Osteoblast (primary cell): ENCODE measurements around the gene AGPAT4. TPM values are rescaled to one million over a fixed set of nuclear protein-coding genes. Genes with fewer than 3 reads are reported as not detected.
A peak's percentile ranks its signal among the peaks of the same experiment; 100 is the strongest.

Experiments used
- DNase-seq: peaks from one replicate; pipeline ENCODE4 v3.0.0; 2011; ENCODE audit warnings: low spot score, mixed read lengths; ENCODE audit not compliant: insufficient read length; ENCODE audit errors: missing footprints
- H2AFZ ChIP-seq: 2 replicates; pipeline ENCODE4 v1.6.0; 2011; ENCODE audit warnings: mild to moderate bottlenecking, low read length
- H3K27ac ChIP-seq: 2 replicates; pipeline ENCODE4 v1.5.1; 2011; ENCODE audit warnings: mild to moderate bottlenecking, low read depth, low read length, moderate library complexity
- H3K27me3 ChIP-seq: 2 replicates; pipeline ENCODE4 v1.6.0; 2012; ENCODE audit warnings: mild to moderate bottlenecking, control low read depth, inconsistent platforms, low read length, moderate library complexity; ENCODE audit not compliant: insufficient read depth
- H3K36me3 ChIP-seq: 2 replicates; pipeline ENCODE4 v1.5.1; 2011; ENCODE audit warnings: mild to moderate bottlenecking, low read length, control low read depth, moderate library complexity; ENCODE audit not compliant: insufficient read depth
- H3K4me1 ChIP-seq: 2 replicates; pipeline ENCODE4 v1.5.1; 2011; ENCODE audit warnings: mild to moderate bottlenecking, low read length, control low read depth, moderate library complexity; ENCODE audit not compliant: insufficient read depth
- H3K4me2 ChIP-seq: 2 replicates; pipeline ENCODE4 v1.6.0; 2011; ENCODE audit warnings: mild to moderate bottlenecking, low read length; ENCODE audit not compliant: insufficient read depth
- H3K4me3 ChIP-seq: fragments of 200-600 bp; sonication (generic); 3 replicates; pipeline ENCODE4 v1.5.1; 2012; ENCODE audit warnings: mild to moderate bottlenecking, low read length, inconsistent platforms; ENCODE audit not compliant: insufficient read depth
- H3K79me2 ChIP-seq: 2 replicates; pipeline ENCODE4 v1.6.0; 2012; ENCODE audit warnings: mild to moderate bottlenecking, low read length, control low read depth, inconsistent platforms; ENCODE audit not compliant: insufficient read depth
- H3K9me3 ChIP-seq: 2 replicates; pipeline ENCODE4 v1.5.1; 2011; ENCODE audit warnings: low read depth, low read length, control low read depth
- H4K20me1 ChIP-seq: 2 replicates; pipeline ENCODE4 v1.6.0; 2012; ENCODE audit warnings: mild to moderate bottlenecking, low read length, control low read depth; ENCODE audit not compliant: insufficient read depth
- total RNA-seq: library from RNA; depleted of rRNA; stranded (reverse); fragments of >200 nt; gene quantifications from 2 replicates; pipeline ENCODE4 v1.2.3, GENCODE V29; 2012
- TF ChIP-seq, protein P1 (sequence below): IDR thresholded peaks from 2 replicates; pipeline ENCODE4 v1.5.1; 2011; ENCODE audit warnings: mild to moderate bottlenecking, low read depth, low read length, moderate library complexity; ENCODE audit errors: extremely low read depth

The AGPAT4 gene
- total RNA-seq, 1 donor = 13.8 TPM

DNA sequence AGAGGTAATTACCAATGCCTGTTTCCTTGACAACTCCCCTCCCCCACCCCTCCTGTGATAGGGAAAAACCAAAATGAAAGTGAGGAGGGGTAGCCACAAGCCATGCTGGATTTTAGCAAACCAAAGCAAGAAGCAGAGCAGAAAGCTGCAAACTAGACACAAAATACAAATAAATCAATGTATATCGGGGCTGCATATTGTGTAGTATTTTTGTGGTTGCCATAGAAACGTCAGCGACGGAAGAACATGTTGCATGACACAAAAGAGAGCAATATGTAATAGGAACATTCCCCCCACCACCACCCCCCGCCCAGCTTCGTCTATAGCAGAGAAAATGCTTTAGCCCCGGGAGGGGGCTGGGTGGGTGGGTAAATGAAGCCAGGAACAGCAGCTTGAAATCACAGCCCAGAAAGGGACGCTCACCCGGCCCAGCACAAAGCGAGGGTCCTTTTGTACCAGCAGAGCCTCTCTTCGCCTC lies 548 bp downstream of the AGPAT4 start:
- H3K36me3 ChIP-seq = no peaks in the 10 kb centered on the region
- peak overlapping the region; percentile 45 for H2AFZ ChIP-seq
- H3K79me2 ChIP-seq = peaks cover 26% of the 10 kb centered on the region
- H4K20me1 ChIP-seq = no peaks in the 10 kb centered on the region
- DNase-seq = no peak
- H3K4me1 ChIP-seq = peaks cover 16% of the 10 kb centered on the region
- no peaks in the 10 kb centered on the region for H3K27me3 ChIP-seq
- H3K9me3 ChIP-seq = no peaks in the 10 kb centered on the region
- peak overlapping the region; percentile 90 for H3K27ac ChIP-seq
- H3K4me2 ChIP-seq = peak overlapping the region; percentile 99
- peak overlapping the region; percentile 78 for H3K4me3 ChIP-seq
- TF ChIP-seq, protein P1, sequence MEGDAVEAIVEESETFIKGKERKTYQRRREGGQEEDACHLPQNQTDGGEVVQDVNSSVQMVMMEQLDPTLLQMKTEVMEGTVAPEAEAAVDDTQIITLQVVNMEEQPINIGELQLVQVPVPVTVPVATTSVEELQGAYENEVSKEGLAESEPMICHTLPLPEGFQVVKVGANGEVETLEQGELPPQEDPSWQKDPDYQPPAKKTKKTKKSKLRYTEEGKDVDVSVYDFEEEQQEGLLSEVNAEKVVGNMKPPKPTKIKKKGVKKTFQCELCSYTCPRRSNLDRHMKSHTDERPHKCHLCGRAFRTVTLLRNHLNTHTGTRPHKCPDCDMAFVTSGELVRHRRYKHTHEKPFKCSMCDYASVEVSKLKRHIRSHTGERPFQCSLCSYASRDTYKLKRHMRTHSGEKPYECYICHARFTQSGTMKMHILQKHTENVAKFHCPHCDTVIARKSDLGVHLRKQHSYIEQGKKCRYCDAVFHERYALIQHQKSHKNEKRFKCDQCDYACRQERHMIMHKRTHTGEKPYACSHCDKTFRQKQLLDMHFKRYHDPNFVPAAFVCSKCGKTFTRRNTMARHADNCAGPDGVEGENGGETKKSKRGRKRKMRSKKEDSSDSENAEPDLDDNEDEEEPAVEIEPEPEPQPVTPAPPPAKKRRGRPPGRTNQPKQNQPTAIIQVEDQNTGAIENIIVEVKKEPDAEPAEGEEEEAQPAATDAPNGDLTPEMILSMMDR = no peak

DNA sequence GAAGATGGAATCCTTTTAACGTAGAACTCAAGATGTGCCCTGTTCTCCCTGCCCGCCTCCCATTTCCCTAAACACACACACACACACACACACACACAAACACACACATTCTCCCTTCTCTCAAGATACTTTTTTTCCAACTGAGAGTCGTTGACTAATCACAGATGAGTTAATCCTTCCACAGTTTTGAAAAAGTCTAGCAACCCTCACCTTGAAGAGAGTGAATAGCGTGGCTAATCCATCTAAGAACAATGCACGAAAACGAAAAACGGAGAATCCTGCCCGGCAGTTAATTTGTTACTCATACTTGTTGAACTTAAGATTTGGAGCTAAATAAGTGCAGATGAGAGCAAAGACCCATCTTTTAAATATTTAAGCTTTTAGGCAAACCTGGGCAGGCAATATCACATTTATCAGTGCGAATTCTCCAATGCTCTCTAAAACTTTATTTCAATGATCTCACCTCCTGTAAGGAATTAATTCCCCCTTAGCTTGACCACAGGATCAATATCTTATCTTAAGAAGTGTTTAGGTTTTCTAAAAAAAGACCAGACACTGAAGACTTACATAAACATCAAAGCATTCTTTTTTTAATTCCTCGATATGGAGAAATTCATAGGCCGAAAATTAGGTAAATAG lies 1.1 kb downstream of the AGPAT4 start:
- no peak for DNase-seq
- Histone ChIP-seq H2AFZ (peak overlapping the region; percentile 26), H3K9me3 (no peaks in the 10 kb centered on the region), H3K4me3 (peak overlapping the region; percentile 78), H3K4me1 (peaks cover 16% of the 10 kb centered on the region), H3K36me3 (no peaks in the 10 kb centered on the region), H3K27me3 (no peaks in the 10 kb centered on the region), H3K79me2 (peaks cover 26% of the 10 kb centered on the region), H4K20me1 (no peaks in the 10 kb centered on the region), H3K4me2 (peak overlapping the region; percentile 99), H3K27ac (peak overlapping the region; percentile 90)
- TF ChIP-seq, protein P1 = no peak

DNA sequence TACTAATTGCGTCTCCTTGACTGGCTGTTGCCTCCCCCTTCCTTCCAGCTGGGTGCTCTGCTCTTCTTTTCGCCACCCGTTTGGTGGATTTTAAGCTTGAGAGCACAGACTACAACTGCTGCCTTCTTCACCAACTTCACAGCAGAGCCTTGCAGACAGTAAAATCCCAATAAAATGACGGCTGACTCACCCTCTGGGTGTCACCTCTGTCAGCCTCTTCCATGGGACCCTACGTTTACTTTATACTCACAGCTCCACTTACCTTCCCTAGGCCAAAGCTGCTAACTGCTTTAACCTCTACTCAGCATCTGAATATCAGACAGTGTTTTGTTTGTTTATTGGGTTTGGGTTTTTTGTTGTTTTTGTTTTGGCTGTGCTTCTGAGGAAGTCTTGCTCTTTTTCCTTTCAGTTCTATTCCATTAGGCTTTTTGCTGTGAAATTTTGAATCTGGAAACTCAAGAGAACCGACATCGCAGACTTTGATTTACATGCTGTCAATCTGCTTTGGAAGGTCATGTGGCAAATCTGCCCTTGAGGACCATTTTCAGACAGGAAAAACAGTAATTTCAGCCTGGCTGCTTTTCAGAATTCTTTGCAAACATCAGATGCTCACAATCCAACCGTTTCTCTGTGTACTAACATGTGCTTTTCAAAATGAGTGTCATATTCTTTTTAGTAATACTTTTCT lies 2.4 kb downstream of the AGPAT4 start:
- Histone ChIP-seq H3K4me1 (peaks cover 19% of the 10 kb centered on the region), H2AFZ (no peak overlapping the region), H3K36me3 (no peaks in the 10 kb centered on the region), H3K27me3 (no peaks in the 10 kb centered on the region), H3K4me2 (no peak overlapping the region), H3K27ac (no peak overlapping the region), H3K79me2 (peaks cover 26% of the 10 kb centered on the region), H4K20me1 (no peaks in the 10 kb centered on the region), H3K9me3 (no peaks in the 10 kb centered on the region), H3K4me3 (no peak overlapping the region)
- TF ChIP-seq, protein P1 = no peak
- DNase-seq = no peak

DNA sequence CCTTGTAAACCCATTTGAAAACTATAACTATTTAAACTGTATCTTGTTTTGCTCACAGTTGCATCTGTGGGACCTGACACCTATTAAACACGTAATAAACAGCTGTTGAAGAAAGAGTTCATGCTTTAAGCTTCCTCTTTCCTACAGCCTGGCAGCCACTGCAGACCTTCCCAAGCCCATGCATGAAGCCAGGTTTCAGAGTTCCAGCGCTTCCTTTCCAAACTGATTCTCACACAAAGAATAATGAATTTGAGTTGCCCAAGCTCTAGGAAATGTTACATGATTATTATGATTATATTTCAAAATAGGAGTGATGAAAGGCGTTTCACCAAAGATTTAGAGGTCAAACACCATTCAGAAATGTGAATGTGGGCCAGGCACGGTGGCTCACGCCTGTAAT lies 3.7 kb downstream of the AGPAT4 start:
- H3K36me3 ChIP-seq = no peaks in the 10 kb centered on the region
- H3K9me3 ChIP-seq = no peaks in the 10 kb centered on the region
- peaks cover 3% of the 10 kb centered on the region for H4K20me1 ChIP-seq
- H3K4me3 ChIP-seq = no peak overlapping the region
- DNase-seq = no peak
- no peak overlapping the region for H2AFZ ChIP-seq
- H3K79me2 ChIP-seq = peaks cover 26% of the 10 kb centered on the region
- no peak overlapping the region for H3K4me2 ChIP-seq
- TF ChIP-seq, protein P1 = no peak
- H3K27me3 ChIP-seq = no peaks in the 10 kb centered on the region
- no peak overlapping the region for H3K27ac ChIP-seq
- peaks cover 23% of the 10 kb centered on the region for H3K4me1 ChIP-seq
